ENCODE results near the gene ABHD2. TPM values are rescaled to one million over a fixed set of nuclear protein-coding genes. Genes with fewer than 3 reads are reported as not detected.
A peak's percentile ranks its signal among the peaks of the same experiment; 100 is the strongest.

Gene ABHD2
- total RNA-seq, 4 donors from 2014 or later, result 19.3 to 150 (median 64.5) TPM

- H3K4me3 ChIP-seq, result no peak overlapping the region
- no peaks in the 10 kb centered on the region for H3K27me3 ChIP-seq
- H3K9me3 ChIP-seq, result no peaks in the 10 kb centered on the region
- DNase-seq (no peak), ATAC-seq (no peak)
- H3K27ac ChIP-seq, result no peak overlapping the region
- peaks cover 0 to 7% of the 10 kb centered on the region in 2 donors for H3K4me1 ChIP-seq
- TF ChIP-seq POLR2A (IDR thresholded peaks at IDR 0.05) (no peak), CTCF (IDR thresholded peaks at IDR 0.05 in 4 of 5, conservative IDR thresholded peaks at IDR 0.05 in 1 of 5) (no peak)
- H3K36me3 ChIP-seq, result peaks cover 0 to 97% of the 10 kb centered on the region in 2 donors
- intact Hi-C loops (cut with DNase I; ENCODE audit: low total_unique reads) (no loop called here), in situ Hi-C loops (cut with MboI; ENCODE audit: low sequenced_read_pairs in 4 of 4) (no loop called here)
These were observed 104.5 kb downstream of the ABHD2 start for GRCh38 chr15:89192766-89193165.

GRCh38 chr15:89194608-89195007 lies 106.4 kb downstream of the ABHD2 start:
- no peaks in the 10 kb centered on the region for H3K27me3 ChIP-seq
- in situ Hi-C loops (cut with MboI; ENCODE audit: low sequenced_read_pairs in 4 of 4), result no loop called here
- intact Hi-C loops (cut with DNase I; ENCODE audit: low total_unique reads), result no loop called here
- DNase-seq, result no peak
- peak overlapping the region in 1 of 4 donors; percentile 39 for H3K27ac ChIP-seq
- ATAC-seq, result no peak
- H3K36me3 ChIP-seq, result peaks cover 0 to 97% of the 10 kb centered on the region in 2 donors
- no peak overlapping the region for H3K4me3 ChIP-seq
- TF ChIP-seq POLR2A (IDR thresholded peaks at IDR 0.05) (no peak), CTCF (IDR thresholded peaks at IDR 0.05 in 4 of 5, conservative IDR thresholded peaks at IDR 0.05 in 1 of 5) (no peak)
- no peaks in the 10 kb centered on the region for H3K9me3 ChIP-seq
- H3K4me1 ChIP-seq, result peaks cover 0 to 7% of the 10 kb centered on the region in 2 donors

- Histone ChIP-seq H3K9me3 (no peaks in the 10 kb centered on the region), H3K27me3 (no peaks in the 10 kb centered on the region), H3K27ac (peak overlapping the region; percentile 31 to 57 (median 41)), H3K4me3 (no peak overlapping the region), H3K4me1 (peaks cover 0 to 7% of the 10 kb centered on the region in 2 donors), H3K36me3 (peaks cover 0 to 94% of the 10 kb centered on the region in 2 donors)
- TF ChIP-seq POLR2A (IDR thresholded peaks at IDR 0.05), result no peak
- TF ChIP-seq CTCF (IDR thresholded peaks at IDR 0.05 in 4 of 5, conservative IDR thresholded peaks at IDR 0.05 in 1 of 5), result no peak
- in situ Hi-C loops (cut with MboI; ENCODE audit: low sequenced_read_pairs in 4 of 4), result no loop called here
- intact Hi-C loops (cut with DNase I; ENCODE audit: low total_unique reads), result no loop called here
- DNase-seq (no peak), ATAC-seq (no peak)
These were observed 107.6 kb downstream of the ABHD2 start for GRCh38 chr15:89195836-89196235.

- ATAC-seq (no peak), DNase-seq (no peak)
- Histone ChIP-seq H3K27ac (peak overlapping the region in 3 of 4 donors; percentile 3 to 57 (median 45)), H3K27me3 (no peaks in the 10 kb centered on the region), H3K36me3 (peaks cover 0 to 94% of the 10 kb centered on the region in 2 donors), H3K4me1 (peaks cover 0 to 7% of the 10 kb centered on the region in 2 donors), H3K4me3 (no peak overlapping the region), H3K9me3 (no peaks in the 10 kb centered on the region)
- TF ChIP-seq CTCF (IDR thresholded peaks at IDR 0.05 in 4 of 5, conservative IDR thresholded peaks at IDR 0.05 in 1 of 5) (no peak), POLR2A (IDR thresholded peaks at IDR 0.05) (no peak)
- in situ Hi-C loops (cut with MboI; ENCODE audit: low sequenced_read_pairs in 4 of 4), result no loop called here
- intact Hi-C loops (cut with DNase I; ENCODE audit: low total_unique reads), result no loop called here
These were observed 108.0 kb downstream of the ABHD2 start for GRCh38 chr15:89196241-89196640.

GRCh38 chr15:89196994-89197393 lies 108.7 kb downstream of the ABHD2 start:
- Histone ChIP-seq H3K4me1 (peaks cover 0 to 7% of the 10 kb centered on the region in 2 donors), H3K27me3 (no peaks in the 10 kb centered on the region), H3K9me3 (no peaks in the 10 kb centered on the region), H3K27ac (peak overlapping the region in 3 of 4 donors; percentile 3 to 45 (median 29)), H3K4me3 (no peak overlapping the region), H3K36me3 (peaks cover 0 to 91% of the 10 kb centered on the region in 2 donors)
- TF ChIP-seq CTCF (IDR thresholded peaks at IDR 0.05 in 4 of 5, conservative IDR thresholded peaks at IDR 0.05 in 1 of 5) (no peak), POLR2A (IDR thresholded peaks at IDR 0.05) (no peak)
- ATAC-seq (no peak), DNase-seq (no peak)
- intact Hi-C loops (cut with DNase I; ENCODE audit: low total_unique reads), result no loop called here
- in situ Hi-C loops (cut with MboI; ENCODE audit: low sequenced_read_pairs in 4 of 4), result no loop called here

Data from gastrocnemius medialis (tissue), 4 donors.